Heart left ventricle (tissue), 16 donors: ENCODE results near the gene SIX5. TPM values are rescaled to one million over a fixed set of nuclear protein-coding genes. Genes with fewer than 3 reads are reported as not detected.
A peak's percentile ranks its signal among the peaks of the same experiment; 100 is the strongest.

Experiments used
- ATAC-seq, 4 donors: fragments of 200-7000 bp; cut with Tn5 transposase; one replicate each; pipeline ENCODE4 v1.9.1; 2020 to 2022; ENCODE audit warnings: moderate library complexity in 4 of 4, mild to moderate bottlenecking in 3 of 4, moderate number of reproducible peaks in 1 of 4
- DNase-seq, 5 donors: peaks; one replicate each; pipeline ENCODE4 v3.0.0-alpha.2; 2020
- H3K27ac ChIP-seq, 12 donors: fragments of 200-600 bp; sonication (generic) in 4 of 12; one replicate each; pipeline versions ENCODE4 v1.5.0 to v1.8.0; 2016 to 2022; ENCODE audit warnings: mild to moderate bottlenecking in 2 of 12
- H3K27me3 ChIP-seq, 9 donors: fragments of 200-600 bp; sonication (generic) in 2 of 9; one replicate each; pipeline versions ENCODE4 v1.5.1 to v1.8.0; 2016 to 2022; ENCODE audit warnings: mild to moderate bottlenecking in 3 of 9
- H3K36me3 ChIP-seq, 9 donors: fragments of 200-600 bp; sonication (generic) in 2 of 9; one replicate each; pipeline versions ENCODE4 v1.5.0 to v1.8.0; 2018 to 2022; ENCODE audit warnings: mild to moderate bottlenecking in 2 of 9
- H3K4me1 ChIP-seq, 12 donors: fragments of 200-600 bp; sonication (generic) in 4 of 12; one replicate each; pipeline versions ENCODE4 v1.5.0 to v1.8.0; 2016 to 2022; ENCODE audit warnings: mild to moderate bottlenecking in 3 of 12
- H3K4me3 ChIP-seq, 12 donors: fragments of 200-600 bp; sonication (generic) in 4 of 12; one replicate each; pipeline versions ENCODE4 v1.5.0 to v1.8.0; 2017 to 2022; ENCODE audit warnings: mild to moderate bottlenecking in 9 of 12, moderate library complexity in 4 of 12
- H3K9me3 ChIP-seq, 12 donors: fragments of 200-600 bp; sonication (generic) in 4 of 12; one replicate each; pipeline versions ENCODE4 v1.5.0 to v1.8.0; 2016 to 2022; ENCODE audit warnings: mild to moderate bottlenecking in 1 of 12
- CTCF ChIP-seq, 12 donors: fragments of 200-600 bp; sonication (generic) in 4 of 12; IDR thresholded peaks; one replicate each; pipeline versions ENCODE4 v1.5.0 to v1.8.0; 2018 to 2022; ENCODE audit warnings: antibody characterized with exemption in 12 of 12, mild to moderate bottlenecking in 5 of 12
- POLR2A ChIP-seq, 2 donors: fragments of 450-650 bp; IDR thresholded peaks; one replicate each; pipeline ENCODE4 v1.6.1; 2017; ENCODE audit warnings: antibody characterized with exemption in 2 of 2, mild to moderate bottlenecking in 2 of 2, moderate library complexity in 2 of 2
- WGBS, 4 donors: extraction: QIAGEN DNeasy Blood & Tissue Kit in 2 of 4; methylation state at CpG; one replicate each; pipeline versions ENCODE4 v1.1.5 to v1.1.7; 2013 to 2018; 5-methylcytosine and 5-hydroxymethylcytosine counted together
- intact Hi-C, 10 donors: fragments of 100-400 bp; cut with DNase I; formaldehyde crosslinking; loops; one replicate each; pipeline versions ENCODE4 v1.11.1 to v1.14.2; 2022
- polyA plus RNA-seq, 2 donors: library from polyadenylated mRNA; stranded (reverse); fragments of 200-250 nt; gene quantifications; one replicate each; pipeline ENCODE4 v1.2.3, GENCODE V29; 2013
- total RNA-seq, 9 donors: library from RNA; depleted of rRNA in 2 of 9; stranded (reverse); fragments of >200 nt in 2 of 9; fragmentation: NEBNext Ultra II Directional in 3 of 9; extraction: Animal tissue kit (Norgen Biotek cat#: 25700) in 3 of 9; gene quantifications; one replicate each; pipeline versions ENCODE4 v1.1.0 to v1.2.4, GENCODE V29; 2016 to 2023
- donor health status: ischemic (EF 13 %, LVEDD 7.1; RV severe dilation, severe dysfunction).
- donor health status: healthy with polysubstance abuse.
- donor health status: DM: no; HTN: yes; CAD: no.
- donor health status: DM: no; HTN: no; CAD: no.
- donor health status: ischemic (EF 25% LVEDD 6.9; RV normal size, moderate dysfunction).
- donor health status: ischemic (EF 25% LVEDD 5.7; RV mildly dilated, moderate dysfunction).
- donor health status: healthy.
- donor health status: DM: yes; HTN: yes; CAD: no.
- donor health status: ischemic (EF 35%, LVEDD 5.7; RV mildly dilated, moderate dysfunction).
- donor health status: nonischemic (EF 11% LVEDD 7.7; RV severe dilation, severe dysfunction).
- donor health status: DM: yes; HTN: yes; CAD: no.
- donor health status: PGD.
- donor health status: ischemic (EF 29% LVEDD 5.4; RV normal size, mild dysfunction).
- donor health status: nonischemic (EF 23%, LVEDD 6.1; RV moderate dilation, normal function).

The SIX5 gene
- total and polyA plus RNA-seq, 11 donors, result 13.7 to 24.0 (median 21.9) TPM

GRCh38 chr19:45798995-45799517 lies 30.0 kb upstream of the SIX5 start:
- Histone ChIP-seq H3K4me1 (peaks cover 0 to 9% (median 6%) of the 10 kb centered on the region in 12 donors), H3K9me3 (no peaks in the 10 kb centered on the region), H3K27me3 (peaks cover 0 to 69% (median 0%) of the 10 kb centered on the region in 9 donors), H3K4me3 (no peak overlapping the region), H3K36me3 (no peaks in the 10 kb centered on the region), H3K27ac (no peak overlapping the region)
- peak; percentile 48 to 86 (median 78) for ATAC-seq
- peak in 1 of 5 donors; percentile 57 for DNase-seq
- TF ChIP-seq CTCF (IDR thresholded peaks at IDR 0.05) (peak; percentile 80 to 93 (median 88)), POLR2A (IDR thresholded peaks at IDR 0.05) (no peak)
- intact Hi-C loops, result loop anchor here in 5 of 10 donors (1.0 to 2.0 kb wide), 4 partner anchors 18 to 29 kb away; no protein-coding TSS in a partner anchor
- WGBS, 4 donors, result 8 to 12% (median 11%) methylated on average over 10 of the region's 10 CpGs

GRCh38 chr19:45794627-45795026 lies 25.6 kb upstream of the SIX5 start:
- H3K4me1 ChIP-seq, result peaks cover 0 to 38% (median 22%) of the 10 kb centered on the region in 12 donors
- H3K36me3 ChIP-seq, result peaks cover 0 to 14% (median 10%) of the 10 kb centered on the region in 9 donors
- H3K27ac ChIP-seq, result no peak overlapping the region
- DNase-seq, result no peak
- no peak overlapping the region for H3K4me3 ChIP-seq
- no peaks in the 10 kb centered on the region for H3K9me3 ChIP-seq
- peaks cover 0 to 48% (median 0%) of the 10 kb centered on the region in 9 donors for H3K27me3 ChIP-seq
- 76 to 88% (median 82%) methylated on average over 2 of the region's 2 CpGs for WGBS, 4 donors
- TF ChIP-seq CTCF (IDR thresholded peaks at IDR 0.05), result no peak
- no peak for TF ChIP-seq POLR2A (IDR thresholded peaks at IDR 0.05)
- no peak for ATAC-seq
- intact Hi-C loops, result no loop called here

GRCh38 chr19:45793876-45794275 lies 24.8 kb upstream of the SIX5 start:
- intact Hi-C loops, result loop anchor here in 3 of 10 donors (1.0 to 2.0 kb wide), 3 partner anchors 23 to 77 kb away; no protein-coding TSS in a partner anchor
- 56 to 60% (median 59%) methylated on average over 6 of the region's 6 CpGs for WGBS, 4 donors
- H3K4me1 ChIP-seq, result peaks cover 0 to 34% (median 19%) of the 10 kb centered on the region in 12 donors
- H3K9me3 ChIP-seq, result no peaks in the 10 kb centered on the region
- TF ChIP-seq POLR2A (IDR thresholded peaks at IDR 0.05) (no peak), CTCF (IDR thresholded peaks at IDR 0.05) (no peak)
- peaks cover 0 to 21% (median 17%) of the 10 kb centered on the region in 9 donors for H3K36me3 ChIP-seq
- no peak overlapping the region for H3K4me3 ChIP-seq
- peaks cover 0 to 52% (median 0%) of the 10 kb centered on the region in 9 donors for H3K27me3 ChIP-seq
- no peak overlapping the region for H3K27ac ChIP-seq
- DNase-seq (no peak), ATAC-seq (no peak)

GRCh38 chr19:45793178-45793564 lies 24.1 kb upstream of the SIX5 start:
- no peak for ATAC-seq
- Histone ChIP-seq H3K9me3 (no peaks in the 10 kb centered on the region), H3K27ac (peak overlapping the region in 5 of 12 donors; percentile 2 to 89 (median 23)), H3K4me1 (peaks cover 0 to 35% (median 22%) of the 10 kb centered on the region in 12 donors), H3K4me3 (peak overlapping the region in 10 of 12 donors; percentile 43 to 97 (median 72)), H3K36me3 (peaks cover 0 to 28% (median 21%) of the 10 kb centered on the region in 9 donors), H3K27me3 (peaks cover 0 to 53% (median 0%) of the 10 kb centered on the region in 9 donors)
- 40 to 48% (median 44%) methylated on average over 3 of the region's 3 CpGs for WGBS, 4 donors
- TF ChIP-seq POLR2A (IDR thresholded peaks at IDR 0.05) (no peak), CTCF (IDR thresholded peaks at IDR 0.05) (no peak)
- no peak for DNase-seq
- intact Hi-C loops, result loop anchor here in 3 of 10 donors (1.0 to 2.0 kb wide), 3 partner anchors 22 to 76 kb away; no protein-coding TSS in a partner anchor
